Lower leg skin (tissue), 4 donors: ENCODE measurements around the gene CMBL. TPM values are rescaled to one million over a fixed set of nuclear protein-coding genes. Genes with fewer than 3 reads are reported as not detected.

Source experiments
- DNase-seq, 2 donors: peaks; one replicate each; pipeline ENCODE4 v3.0.0-alpha.2; 2019; ENCODE audit warnings: low spot score in 2 of 2
- H3K4me3 ChIP-seq: fragments of 200-600 bp; sonication (generic); 2 replicates; pipeline ENCODE4 v1.5.1; 2017; ENCODE audit warnings: mild to moderate bottlenecking, low read depth; ENCODE audit not compliant: poor library complexity, severe bottlenecking
- CTCF ChIP-seq, 3 donors: fragments of 450-650 bp; IDR thresholded peaks; one replicate each; pipeline ENCODE4 v1.5.1; 2016; ENCODE audit warnings: antibody characterized with exemption in 3 of 3, mild to moderate bottlenecking in 3 of 3, moderate library complexity in 2 of 3
- POLR2A ChIP-seq, 2 donors: fragments of 450-650 bp; IDR thresholded peaks; one replicate each; pipeline ENCODE4 v1.6.1; 2016 to 2017; ENCODE audit warnings: antibody characterized with exemption in 2 of 2, mild to moderate bottlenecking in 1 of 2, moderate library complexity in 1 of 2
- WGBS, 2 donors: methylation state at CpG; one replicate each; pipeline ENCODE4 v1.1.5; 2018; 5-methylcytosine and 5-hydroxymethylcytosine counted together
- intact Hi-C: fragments of 100-400 bp; cut with DNase I; formaldehyde crosslinking; loops from one replicate; pipeline ENCODE4 v1.15.0; 2023; ENCODE audit warnings: low total_unique reads
- total RNA-seq, 4 donors: library from RNA; depleted of rRNA; stranded (reverse); fragments of >200 nt; gene quantifications; one replicate each; pipeline ENCODE4 v1.1.0, GENCODE V29; 2016

The CMBL gene
- total RNA-seq, 4 donors from 2014 or later, result 1.8 to 3.2 (median 2.4) TPM

GRCh38 chr5:10244342-10244944 is 63.3 kb downstream of the CMBL start:
- intact Hi-C loops, result no loop called here
- no peak for DNase-seq
- no peak overlapping the region for H3K4me3 ChIP-seq
- WGBS, 2 donors, result 96% methylated on average over 10 of the region's 10 CpGs
- no peak for TF ChIP-seq POLR2A (IDR thresholded peaks at IDR 0.05)
- no peak for TF ChIP-seq CTCF (IDR thresholded peaks at IDR 0.05)

GRCh38 chr5:10243660-10244240 is 64.0 kb downstream of the CMBL start:
- no peak overlapping the region for H3K4me3 ChIP-seq
- intact Hi-C loops, result no loop called here
- DNase-seq, result no peak
- WGBS, 2 donors, result 80 to 84% methylated on average over 1 of the region's 1 CpG
- no peak for TF ChIP-seq CTCF (IDR thresholded peaks at IDR 0.05)
- no peak for TF ChIP-seq POLR2A (IDR thresholded peaks at IDR 0.05)

GRCh38 chr5:10235350-10235749 is 72.4 kb downstream of the CMBL start:
- 88 to 93% methylated on average over 8 of the region's 8 CpGs for WGBS, 2 donors
- no peak for DNase-seq
- intact Hi-C loops, result no loop called here
- no peak for TF ChIP-seq POLR2A (IDR thresholded peaks at IDR 0.05)
- TF ChIP-seq CTCF (IDR thresholded peaks at IDR 0.05), result no peak
- no peak overlapping the region for H3K4me3 ChIP-seq

DNA sequence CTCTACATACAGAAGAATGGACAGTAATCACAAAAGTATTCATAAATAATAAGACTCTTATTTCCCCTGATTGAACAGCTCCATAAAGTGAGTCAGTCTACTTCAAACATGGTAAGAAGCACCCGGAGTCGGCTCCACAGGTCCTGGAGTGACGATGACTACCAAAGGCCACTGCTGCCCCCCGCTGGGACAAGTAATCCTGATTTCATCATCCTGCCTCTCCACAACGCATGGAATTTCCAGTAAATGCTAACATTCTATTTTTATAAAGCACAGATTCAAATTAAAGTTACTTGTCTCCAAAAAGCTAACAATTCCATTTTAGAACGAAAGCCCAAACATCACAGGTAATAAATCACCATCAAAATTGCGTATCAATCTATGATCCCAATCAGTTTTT is 74.2 kb downstream of the CMBL start:
- H3K4me3 ChIP-seq, result no peak overlapping the region
- DNase-seq, result no peak
- no peak for TF ChIP-seq POLR2A (IDR thresholded peaks at IDR 0.05)
- TF ChIP-seq CTCF (IDR thresholded peaks at IDR 0.05), result no peak
- WGBS, 2 donors, result 53 to 65% methylated on average over 7 of the region's 7 CpGs
- intact Hi-C loops, result loop anchor here (5.0 kb wide), 1 partner anchor 836 kb away; no protein-coding TSS in a partner anchor

DNA sequence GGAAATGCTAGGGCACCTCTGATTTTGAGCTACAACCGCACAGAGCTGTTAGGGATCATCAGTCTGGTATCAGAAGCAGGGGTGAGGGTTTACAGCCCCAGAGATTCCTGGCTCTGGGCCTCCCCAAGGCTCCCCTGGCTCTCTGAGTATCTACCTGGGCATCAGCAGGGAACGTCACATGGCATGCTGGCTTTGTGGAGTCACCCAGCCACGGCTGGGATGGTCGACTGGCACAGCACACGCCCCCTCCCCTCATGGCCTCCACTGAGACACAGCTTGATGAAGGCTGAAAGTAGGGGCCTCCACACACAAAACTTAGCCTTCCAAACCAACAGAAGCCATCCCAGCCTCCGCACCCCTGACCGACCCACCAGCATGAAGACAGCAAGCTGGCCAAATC is 74.7 kb downstream of the CMBL start:
- intact Hi-C loops, result loop anchor here (5.0 kb wide), 1 partner anchor 836 kb away; no protein-coding TSS in a partner anchor
- WGBS, 2 donors, result 82 to 86% methylated on average over 7 of the region's 7 CpGs
- no peak for DNase-seq
- H3K4me3 ChIP-seq, result no peak overlapping the region
- TF ChIP-seq POLR2A (IDR thresholded peaks at IDR 0.05), result no peak
- no peak for TF ChIP-seq CTCF (IDR thresholded peaks at IDR 0.05)
